GM23338 (cell line): ENCODE measurements around the gene HSD11B1. TPM values are rescaled to one million over a fixed set of nuclear protein-coding genes. Genes with fewer than 3 reads are reported as not detected.

Experiments used
- ATAC-seq: fragments of 200-7000 bp; cut with Tn5 transposase; 3 replicates; pipeline ENCODE4 v1.9.1; 2020
- DNase-seq: peaks from one replicate; pipeline ENCODE4 v3.0.0-alpha.2; 2015; ENCODE audit warnings: low spot score
- H2AFZ ChIP-seq: fragments of 200-600 bp; sonication (generic); 2 replicates; pipeline ENCODE4 v1.8.0; 2016; ENCODE audit warnings: antibody characterized with exemption, mild to moderate bottlenecking, moderate library complexity
- H3F3A ChIP-seq: fragments of 200-600 bp; sonication (generic); replicated peaks from 2 replicates; pipeline ENCODE4 v1.8.0; 2017; ENCODE audit warnings: antibody characterized with exemption, mixed run types, low read depth
- H3K27ac ChIP-seq: fragments of 200-600 bp; sonication (generic); 2 replicates; pipeline ENCODE4 v1.6.1; 2016; ENCODE audit warnings: low read depth
- H3K27me3 ChIP-seq: fragments of 200-600 bp; sonication (generic); 2 replicates; pipeline ENCODE4 v1.8.0; 2016; ENCODE audit warnings: mild to moderate bottlenecking, mixed run types, moderate library complexity; ENCODE audit not compliant: insufficient read depth
- H3K36me3 ChIP-seq: fragments of 200-600 bp; sonication (generic); 2 replicates; pipeline ENCODE4 v1.8.0; 2016; ENCODE audit warnings: mild to moderate bottlenecking; ENCODE audit not compliant: insufficient read depth
- H3K4me1 ChIP-seq: fragments of 200-600 bp; sonication (generic); 2 replicates; pipeline ENCODE4 v1.8.0; 2016; ENCODE audit warnings: mild to moderate bottlenecking, moderate library complexity; ENCODE audit not compliant: insufficient read depth
- H3K4me2 ChIP-seq: fragments of 200-600 bp; sonication (generic); 2 replicates; pipeline ENCODE4 v1.7.1; 2017; ENCODE audit warnings: mixed run types
- H3K4me3 ChIP-seq: fragments of 200-600 bp; sonication (generic); 2 replicates; pipeline ENCODE4 v1.6.1; 2016; ENCODE audit warnings: mixed run types
- H3K79me2 ChIP-seq: fragments of 200-600 bp; sonication (generic); replicated peaks from 2 replicates; pipeline ENCODE4 v1.8.0; 2017; ENCODE audit warnings: mild to moderate bottlenecking; ENCODE audit not compliant: insufficient read depth
- H3K9me2 ChIP-seq: fragments of 200-600 bp; sonication (generic); 2 replicates; pipeline ENCODE4 v1.8.0; 2017; ENCODE audit not compliant: insufficient read depth
- H4K20me1 ChIP-seq: fragments of 200-600 bp; sonication (generic); replicated peaks from 2 replicates; pipeline ENCODE4 v1.8.0; 2017; ENCODE audit warnings: mild to moderate bottlenecking; ENCODE audit not compliant: insufficient read depth
- H3K27ac Mint-ChIP-seq: 2 replicates; pipeline ENCODE4 v1.8.0; 2020; ENCODE audit warnings: inconsistent platforms, mild to moderate bottlenecking, moderate library complexity, mixed read lengths
- H3K27me3 Mint-ChIP-seq: 3 replicates; pipeline ENCODE4 v1.8.0; 2022; ENCODE audit warnings: low read depth, mild to moderate bottlenecking, moderate library complexity, mixed read lengths, inconsistent platforms; ENCODE audit not compliant: insufficient read depth, poor library complexity
- H3K36me3 Mint-ChIP-seq: 3 replicates; pipeline ENCODE4 v1.8.0; 2021; ENCODE audit warnings: low read depth, mild to moderate bottlenecking, inconsistent platforms, moderate library complexity, mixed read lengths
- H3K4me1 Mint-ChIP-seq: 3 replicates; pipeline ENCODE4 v1.8.0; 2020; ENCODE audit warnings: mild to moderate bottlenecking, inconsistent platforms, mixed read lengths
- H3K4me3 Mint-ChIP-seq: 3 replicates; pipeline ENCODE4 v1.8.0; 2021; ENCODE audit warnings: moderate library complexity, mild to moderate bottlenecking, inconsistent platforms, mixed read lengths
- H3K9me3 Mint-ChIP-seq: 3 replicates; pipeline ENCODE4 v1.8.0; 2020; ENCODE audit warnings: moderate library complexity, mild to moderate bottlenecking, inconsistent platforms, mixed read lengths
- CREB1 ChIP-seq: fragments of 250-450 bp; sonication (Bioruptor Pico); IDR thresholded peaks from 2 replicates; pipeline ENCODE4 v1.5.0; 2020; ENCODE audit warnings: low read depth, mild to moderate bottlenecking, moderate library complexity
- ETS1 ChIP-seq: IDR thresholded peaks from 2 replicates; pipeline ENCODE4 v1.6.1; 2016; ENCODE audit warnings: antibody characterized with exemption
- EZH2 ChIP-seq: fragments of 200-600 bp; sonication (generic); IDR thresholded peaks from one replicate; pipeline ENCODE4 v1.8.0; 2017; ENCODE audit warnings: antibody characterized with exemption, mild to moderate bottlenecking, low read depth; ENCODE audit not compliant: unreplicated experiment
- EZH2phosphoT487 ChIP-seq: fragments of 200-600 bp; sonication (generic); IDR thresholded peaks from one replicate; pipeline ENCODE4 v1.8.1; 2018; ENCODE audit warnings: antibody characterized with exemption; ENCODE audit not compliant: unreplicated experiment
- JUNB ChIP-seq: IDR thresholded peaks from one replicate; pipeline ENCODE4 v1.6.1; 2016; ENCODE audit warnings: antibody characterized with exemption; ENCODE audit not compliant: unreplicated experiment
- NANOG ChIP-seq: IDR thresholded peaks from 2 replicates; pipeline ENCODE4 v1.6.1; 2016; ENCODE audit warnings: antibody characterized with exemption, borderline replicate concordance
- POLR2AphosphoS5 ChIP-seq: IDR thresholded peaks from 2 replicates; pipeline ENCODE4 v1.6.1; 2016; ENCODE audit warnings: antibody characterized with exemption, low read depth
- STAT1 ChIP-seq: IDR thresholded peaks from one replicate; pipeline ENCODE4 v1.6.1; 2016; ENCODE audit warnings: antibody characterized with exemption; ENCODE audit not compliant: unreplicated experiment
- ZNF114 ChIP-seq: fragments of 250-450 bp; sonication (Bioruptor Pico); IDR thresholded peaks from 2 replicates; pipeline ENCODE4 v1.5.0; 2020; ENCODE audit warnings: mild to moderate bottlenecking, moderate library complexity
- ZNF331 ChIP-seq: fragments of 250-450 bp; sonication (Bioruptor Pico); IDR thresholded peaks from 2 replicates; pipeline ENCODE4 v1.5.0; 2020; ENCODE audit warnings: low read depth, mild to moderate bottlenecking, moderate library complexity
- polyA plus RNA-seq: library from polyadenylated mRNA; unstranded; fragments of >200 nt; fragmentation: Nextera tagmentation; extraction: Ambion mirVana; gene quantifications from 2 replicates; pipeline ENCODE4 v1.2.1, GENCODE V29; 2016
- total RNA-seq: library from RNA; depleted of rRNA; stranded (reverse); fragments of >200 nt; shearing (Covaris generic); gene quantifications from 2 replicates; pipeline ENCODE4 v1.2.3, GENCODE V29; 2014
- TF ChIP-seq, protein P1 (sequence below): IDR thresholded peaks from one replicate; pipeline ENCODE4 v1.6.1; 2018; ENCODE audit warnings: antibody characterized with exemption; ENCODE audit not compliant: unreplicated experiment
- TF ChIP-seq, protein P2 (sequence below), 2 experiments: fragments of 200-600 bp in 1 of 2; sonication (generic) in 1 of 2; conservative IDR thresholded peaks; 2 replicates each; pipeline versions ENCODE4 v1.5.1 to v1.6.1; 2016 to 2017; ENCODE audit warnings: antibody characterized with exemption in 2 of 2, low read depth in 2 of 2, mild to moderate bottlenecking in 2 of 2, moderate library complexity in 1 of 2

The HSD11B1 gene
- total and polyA plus RNA-seq, 2 experiments from 2014 or later = not detected

- Histone ChIP-seq H3K4me2 (no peak overlapping the region), H3K9me2 (no peaks in the 10 kb centered on the region), H2AFZ (no peak overlapping the region; the same call in 1 of the 2 replicates), H3K4me3 (no peak overlapping the region), H3F3A (no peaks in the 10 kb centered on the region), H3K4me1 (peaks cover 4% of the 10 kb centered on the region; the same call in 1 of the 2 replicates), H4K20me1 (no peaks in the 10 kb centered on the region), H3K79me2 (no peaks in the 10 kb centered on the region), H3K27ac (no peak overlapping the region), H3K27me3 (peaks cover 10% of the 10 kb centered on the region), H3K36me3 (no peaks in the 10 kb centered on the region)
- Mint-ChIP-seq H3K27ac (no peak overlapping the region), H3K36me3 (no peaks in the 10 kb centered on the region), H3K4me1 (peaks cover 2% of the 10 kb centered on the region), H3K4me3 (no peak overlapping the region), H3K27me3 (peaks cover under 1% of the 10 kb centered on the region), H3K9me3 (no peaks in the 10 kb centered on the region)
- no peak for ATAC-seq
- no peak for TF ChIP-seq ZNF331
- TF ChIP-seq JUNB = no peak
- TF ChIP-seq CREB1 (CRISPR knock-in tag) = no peak
- no peak for TF ChIP-seq EZH2phosphoT487
- no peak for TF ChIP-seq NANOG
- TF ChIP-seq POLR2AphosphoS5 = no peak
- TF ChIP-seq, protein P1, sequence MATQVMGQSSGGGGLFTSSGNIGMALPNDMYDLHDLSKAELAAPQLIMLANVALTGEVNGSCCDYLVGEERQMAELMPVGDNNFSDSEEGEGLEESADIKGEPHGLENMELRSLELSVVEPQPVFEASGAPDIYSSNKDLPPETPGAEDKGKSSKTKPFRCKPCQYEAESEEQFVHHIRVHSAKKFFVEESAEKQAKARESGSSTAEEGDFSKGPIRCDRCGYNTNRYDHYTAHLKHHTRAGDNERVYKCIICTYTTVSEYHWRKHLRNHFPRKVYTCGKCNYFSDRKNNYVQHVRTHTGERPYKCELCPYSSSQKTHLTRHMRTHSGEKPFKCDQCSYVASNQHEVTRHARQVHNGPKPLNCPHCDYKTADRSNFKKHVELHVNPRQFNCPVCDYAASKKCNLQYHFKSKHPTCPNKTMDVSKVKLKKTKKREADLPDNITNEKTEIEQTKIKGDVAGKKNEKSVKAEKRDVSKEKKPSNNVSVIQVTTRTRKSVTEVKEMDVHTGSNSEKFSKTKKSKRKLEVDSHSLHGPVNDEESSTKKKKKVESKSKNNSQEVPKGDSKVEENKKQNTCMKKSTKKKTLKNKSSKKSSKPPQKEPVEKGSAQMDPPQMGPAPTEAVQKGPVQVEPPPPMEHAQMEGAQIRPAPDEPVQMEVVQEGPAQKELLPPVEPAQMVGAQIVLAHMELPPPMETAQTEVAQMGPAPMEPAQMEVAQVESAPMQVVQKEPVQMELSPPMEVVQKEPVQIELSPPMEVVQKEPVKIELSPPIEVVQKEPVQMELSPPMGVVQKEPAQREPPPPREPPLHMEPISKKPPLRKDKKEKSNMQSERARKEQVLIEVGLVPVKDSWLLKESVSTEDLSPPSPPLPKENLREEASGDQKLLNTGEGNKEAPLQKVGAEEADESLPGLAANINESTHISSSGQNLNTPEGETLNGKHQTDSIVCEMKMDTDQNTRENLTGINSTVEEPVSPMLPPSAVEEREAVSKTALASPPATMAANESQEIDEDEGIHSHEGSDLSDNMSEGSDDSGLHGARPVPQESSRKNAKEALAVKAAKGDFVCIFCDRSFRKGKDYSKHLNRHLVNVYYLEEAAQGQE = no peak
- no peak for DNase-seq
Measured at GRCh38 chr1:209743145-209743482, 38.5 kb downstream of the HSD11B1 start.

DNA sequence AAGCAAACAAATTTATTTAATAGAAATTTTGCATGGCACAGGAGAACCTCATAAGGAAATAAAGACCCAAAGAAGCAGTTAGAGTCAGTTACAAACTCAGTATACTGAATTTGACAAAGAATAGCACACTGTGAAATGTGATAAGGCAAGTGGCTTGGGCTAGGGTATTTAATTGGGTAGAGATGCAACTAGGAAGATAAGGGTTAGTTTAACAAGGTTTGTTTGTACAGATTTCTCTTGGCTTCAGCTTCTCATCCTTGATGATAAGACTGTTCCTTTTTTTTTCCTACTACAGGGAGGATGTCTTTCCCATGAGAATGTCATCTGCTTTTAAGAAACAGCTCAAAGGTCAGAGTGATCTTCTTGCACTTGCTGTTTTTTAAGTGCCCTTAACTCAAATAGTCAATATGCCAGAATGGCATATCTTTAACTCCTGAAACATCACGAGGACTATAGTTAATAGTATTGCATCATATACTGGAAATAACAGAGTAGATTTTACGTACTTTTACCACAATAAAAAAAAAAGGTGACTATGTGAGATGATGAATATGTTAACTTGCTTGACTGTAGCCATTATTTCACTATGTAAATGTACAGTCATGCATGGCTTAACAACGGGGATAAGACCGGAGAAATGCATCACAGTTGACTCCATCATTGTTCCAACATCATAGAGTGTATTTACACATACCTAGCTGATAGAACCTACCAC is 42.0 kb downstream of the HSD11B1 start:
- H3K4me3 Mint-ChIP-seq = no peak overlapping the region
- no peaks in the 10 kb centered on the region for H3F3A ChIP-seq
- no peak overlapping the region for H3K27ac Mint-ChIP-seq
- H3K4me2 ChIP-seq = peak overlapping the region; percentile 72; the same call in 1 of the 2 replicates
- H3K36me3 Mint-ChIP-seq = no peaks in the 10 kb centered on the region
- H3K9me3 Mint-ChIP-seq = no peaks in the 10 kb centered on the region
- no peaks in the 10 kb centered on the region for H4K20me1 ChIP-seq
- no peaks in the 10 kb centered on the region for H3K79me2 ChIP-seq
- H3K4me3 ChIP-seq = no peak overlapping the region
- H3K36me3 ChIP-seq = no peaks in the 10 kb centered on the region
- peaks cover 1% of the 10 kb centered on the region for H3K27me3 Mint-ChIP-seq
- peaks cover 4% of the 10 kb centered on the region; the same call in 1 of the 2 replicates for H3K4me1 ChIP-seq
- no peak overlapping the region for H3K27ac ChIP-seq
- peaks cover 25% of the 10 kb centered on the region for H3K27me3 ChIP-seq
- H3K9me2 ChIP-seq = no peaks in the 10 kb centered on the region
- H3K4me1 Mint-ChIP-seq = peaks cover 10% of the 10 kb centered on the region
- DNase-seq = no peak
- H2AFZ ChIP-seq = no peak overlapping the region; the same call in 1 of the 2 replicates
- ATAC-seq = no peak
- TF ChIP-seq STAT1 = no peak
- no peak for TF ChIP-seq POLR2AphosphoS5
- TF ChIP-seq, protein P1 = no peak
- no peak for TF ChIP-seq EZH2
- no peak for TF ChIP-seq ETS1
- TF ChIP-seq ZNF114 = no peak
- TF ChIP-seq JUNB = no peak
- TF ChIP-seq CREB1 (CRISPR knock-in tag) = no peak
- no peak for TF ChIP-seq ZNF331
- TF ChIP-seq NANOG = no peak
- TF ChIP-seq, protein P2, sequence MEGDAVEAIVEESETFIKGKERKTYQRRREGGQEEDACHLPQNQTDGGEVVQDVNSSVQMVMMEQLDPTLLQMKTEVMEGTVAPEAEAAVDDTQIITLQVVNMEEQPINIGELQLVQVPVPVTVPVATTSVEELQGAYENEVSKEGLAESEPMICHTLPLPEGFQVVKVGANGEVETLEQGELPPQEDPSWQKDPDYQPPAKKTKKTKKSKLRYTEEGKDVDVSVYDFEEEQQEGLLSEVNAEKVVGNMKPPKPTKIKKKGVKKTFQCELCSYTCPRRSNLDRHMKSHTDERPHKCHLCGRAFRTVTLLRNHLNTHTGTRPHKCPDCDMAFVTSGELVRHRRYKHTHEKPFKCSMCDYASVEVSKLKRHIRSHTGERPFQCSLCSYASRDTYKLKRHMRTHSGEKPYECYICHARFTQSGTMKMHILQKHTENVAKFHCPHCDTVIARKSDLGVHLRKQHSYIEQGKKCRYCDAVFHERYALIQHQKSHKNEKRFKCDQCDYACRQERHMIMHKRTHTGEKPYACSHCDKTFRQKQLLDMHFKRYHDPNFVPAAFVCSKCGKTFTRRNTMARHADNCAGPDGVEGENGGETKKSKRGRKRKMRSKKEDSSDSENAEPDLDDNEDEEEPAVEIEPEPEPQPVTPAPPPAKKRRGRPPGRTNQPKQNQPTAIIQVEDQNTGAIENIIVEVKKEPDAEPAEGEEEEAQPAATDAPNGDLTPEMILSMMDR (conservative IDR thresholded peaks at IDR 0.05; ENCODE audit: low read depth in 2 of 2) = no peak
- TF ChIP-seq EZH2phosphoT487 = no peak
